ENCODE results near the gene MRPS25. TPM values are rescaled to one million over a fixed set of nuclear protein-coding genes. Genes with fewer than 3 reads are reported as not detected.

Gene MRPS25
- total RNA-seq, 2 donors from 2014 or later: 13.8 to 31.0 TPM

GRCh38 chr3:15086263-15086662 lies 21.1 kb upstream of the MRPS25 start:
- ATAC-seq (ENCODE audit: insufficient number of reproducible peaks, low FRiP score, low read depth) (no peak), DNase-seq (ENCODE audit: low spot score) (no peak)
- Histone ChIP-seq H3K27ac (no peak overlapping the region), H3K9me3 (no peaks in the 10 kb centered on the region), H3K27me3 (replicated peaks; ENCODE audit: insufficient read depth) (no peaks in the 10 kb centered on the region), H3K4me1 (ENCODE audit: control insufficient read depth in 1 of 2, low read depth in 2 of 2) (no peaks in the 10 kb centered on the region), H3K4me3 (no peak overlapping the region), H3K36me3 (peaks cover 54% of the 10 kb centered on the region)
- TF ChIP-seq CTCF (IDR thresholded peaks at IDR 0.05): no peak

GRCh38 chr3:15083252-15083651 lies 18.1 kb upstream of the MRPS25 start:
- no peak for DNase-seq (ENCODE audit: low spot score)
- H3K27me3 ChIP-seq (replicated peaks; ENCODE audit: insufficient read depth): no peaks in the 10 kb centered on the region
- H3K9me3 ChIP-seq: no peaks in the 10 kb centered on the region
- TF ChIP-seq CTCF (IDR thresholded peaks at IDR 0.05): no peak
- no peak for ATAC-seq (ENCODE audit: insufficient number of reproducible peaks, low FRiP score, low read depth)
- H3K36me3 ChIP-seq: peaks cover 62% of the 10 kb centered on the region
- no peak overlapping the region for H3K27ac ChIP-seq
- H3K4me1 ChIP-seq (ENCODE audit: control insufficient read depth in 1 of 2, low read depth in 2 of 2): no peaks in the 10 kb centered on the region
- no peak overlapping the region for H3K4me3 ChIP-seq

GRCh38 chr3:15081960-15082664 lies 17.0 kb upstream of the MRPS25 start:
- H3K36me3 ChIP-seq: peaks cover 74% of the 10 kb centered on the region
- ATAC-seq (ENCODE audit: insufficient number of reproducible peaks, low FRiP score, low read depth) (no peak), DNase-seq (ENCODE audit: low spot score) (no peak)
- no peak for TF ChIP-seq CTCF (IDR thresholded peaks at IDR 0.05)
- no peaks in the 10 kb centered on the region for H3K9me3 ChIP-seq
- H3K4me1 ChIP-seq (ENCODE audit: control insufficient read depth in 1 of 2, low read depth in 2 of 2): no peaks in the 10 kb centered on the region
- no peak overlapping the region for H3K4me3 ChIP-seq
- H3K27me3 ChIP-seq (replicated peaks; ENCODE audit: insufficient read depth): no peaks in the 10 kb centered on the region
- no peak overlapping the region for H3K27ac ChIP-seq

- Histone ChIP-seq H3K27me3 (replicated peaks; ENCODE audit: insufficient read depth) (no peaks in the 10 kb centered on the region), H3K4me1 (ENCODE audit: control insufficient read depth in 1 of 2, low read depth in 2 of 2) (no peaks in the 10 kb centered on the region), H3K4me3 (no peak overlapping the region), H3K27ac (no peak overlapping the region), H3K36me3 (peaks cover 85% of the 10 kb centered on the region), H3K9me3 (no peaks in the 10 kb centered on the region)
- DNase-seq (ENCODE audit: low spot score): no peak
- no peak for TF ChIP-seq CTCF (IDR thresholded peaks at IDR 0.05)
- ATAC-seq (ENCODE audit: insufficient number of reproducible peaks, low FRiP score, low read depth): no peak
These were observed 14.0 kb upstream of the MRPS25 start for GRCh38 chr3:15079091-15079490.

- ATAC-seq (ENCODE audit: insufficient number of reproducible peaks, low FRiP score, low read depth) (no peak), DNase-seq (ENCODE audit: low spot score) (no peak)
- H3K4me1 ChIP-seq (ENCODE audit: control insufficient read depth in 1 of 2, low read depth in 2 of 2): no peaks in the 10 kb centered on the region
- H3K9me3 ChIP-seq: no peaks in the 10 kb centered on the region
- peaks cover 68% of the 10 kb centered on the region for H3K36me3 ChIP-seq
- no peak for TF ChIP-seq CTCF (IDR thresholded peaks at IDR 0.05)
- no peak overlapping the region for H3K4me3 ChIP-seq
- H3K27ac ChIP-seq: no peak overlapping the region
- H3K27me3 ChIP-seq (replicated peaks; ENCODE audit: insufficient read depth): no peaks in the 10 kb centered on the region
These were observed 9.4 kb upstream of the MRPS25 start for GRCh38 chr3:15074500-15074899.
